UCSD-AML1 (cell line): ENCODE results near the gene GAGE12D.
"Not testable (repeated sequence)": the region's sequence is repeated elsewhere in the genome, so short reads cannot be mapped to it uniquely, and the experiment has no call there.

ENCODE experiments used
- DNase-seq: peaks from one replicate; lab custom pipeline; 2025; ENCODE audit not compliant: unreplicated experiment; lab: John Stamatoyannopoulos, UW

GAGE12D gene, protein sequence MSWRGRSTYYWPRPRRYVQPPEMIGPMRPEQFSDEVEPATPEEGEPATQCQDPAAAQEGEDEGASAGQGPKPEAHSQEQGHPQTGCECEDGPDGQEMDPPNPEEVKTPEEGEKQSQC

DNA sequence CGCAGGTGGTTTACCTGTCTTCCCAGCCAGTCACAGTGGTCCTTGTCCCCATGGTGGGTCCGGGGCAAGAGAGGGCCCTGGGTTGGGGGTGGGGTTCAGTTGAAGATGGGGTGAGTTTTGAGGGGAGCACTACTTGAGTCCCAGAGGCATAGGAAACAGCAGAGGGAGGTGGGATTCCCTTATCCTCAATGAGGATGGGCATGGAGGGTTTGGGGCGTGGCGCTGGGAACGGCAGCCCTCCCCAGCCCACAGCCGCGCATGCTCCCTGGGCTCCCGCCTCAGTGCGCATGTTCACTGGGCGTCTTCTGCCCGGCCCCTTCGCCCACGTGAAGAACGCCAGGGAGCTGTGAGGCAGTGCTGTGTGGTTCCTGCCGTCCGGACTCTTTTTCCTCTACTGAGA is at the start of gene GAGE12D:
GAGE12D (plus strand) TSS at position 301 of the 400 bp plus-strand sequence. CDS start 1,155 bp downstream, outside the sequence.
- DNase-seq, result not testable (repeated sequence)

DNA sequence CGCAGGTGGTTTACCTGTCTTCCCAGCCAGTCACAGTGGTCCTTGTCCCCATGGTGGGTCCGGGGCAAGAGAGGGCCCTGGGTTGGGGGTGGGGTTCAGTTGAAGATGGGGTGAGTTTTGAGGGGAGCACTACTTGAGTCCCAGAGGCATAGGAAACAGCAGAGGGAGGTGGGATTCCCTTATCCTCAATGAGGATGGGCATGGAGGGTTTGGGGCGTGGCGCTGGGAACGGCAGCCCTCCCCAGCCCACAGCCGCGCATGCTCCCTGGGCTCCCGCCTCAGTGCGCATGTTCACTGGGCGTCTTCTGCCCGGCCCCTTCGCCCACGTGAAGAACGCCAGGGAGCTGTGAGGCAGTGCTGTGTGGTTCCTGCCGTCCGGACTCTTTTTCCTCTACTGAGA is 9.7 kb upstream of the GAGE12D start, which contains the start of gene GAGE12C:
GAGE12C (plus strand) TSS at position 301 of the 400 bp plus-strand sequence. CDS start 1,155 bp downstream, outside the sequence.
- not testable (repeated sequence) for DNase-seq

DNA sequence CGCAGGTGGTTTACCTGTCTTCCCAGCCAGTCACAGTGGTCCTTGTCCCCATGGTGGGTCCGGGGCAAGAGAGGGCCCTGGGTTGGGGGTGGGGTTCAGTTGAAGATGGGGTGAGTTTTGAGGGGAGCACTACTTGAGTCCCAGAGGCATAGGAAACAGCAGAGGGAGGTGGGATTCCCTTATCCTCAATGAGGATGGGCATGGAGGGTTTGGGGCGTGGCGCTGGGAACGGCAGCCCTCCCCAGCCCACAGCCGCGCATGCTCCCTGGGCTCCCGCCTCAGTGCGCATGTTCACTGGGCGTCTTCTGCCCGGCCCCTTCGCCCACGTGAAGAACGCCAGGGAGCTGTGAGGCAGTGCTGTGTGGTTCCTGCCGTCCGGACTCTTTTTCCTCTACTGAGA is 9.5 kb downstream of the GAGE12D start, which contains the start of gene GAGE12E:
GAGE12E (plus strand) TSS at position 301 of the 400 bp plus-strand sequence. CDS start 1,155 bp downstream, outside the sequence.
- not testable (repeated sequence) for DNase-seq

DNA sequence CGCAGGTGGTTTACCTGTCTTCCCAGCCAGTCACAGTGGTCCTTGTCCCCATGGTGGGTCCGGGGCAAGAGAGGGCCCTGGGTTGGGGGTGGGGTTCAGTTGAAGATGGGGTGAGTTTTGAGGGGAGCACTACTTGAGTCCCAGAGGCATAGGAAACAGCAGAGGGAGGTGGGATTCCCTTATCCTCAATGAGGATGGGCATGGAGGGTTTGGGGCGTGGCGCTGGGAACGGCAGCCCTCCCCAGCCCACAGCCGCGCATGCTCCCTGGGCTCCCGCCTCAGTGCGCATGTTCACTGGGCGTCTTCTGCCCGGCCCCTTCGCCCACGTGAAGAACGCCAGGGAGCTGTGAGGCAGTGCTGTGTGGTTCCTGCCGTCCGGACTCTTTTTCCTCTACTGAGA is 19.0 kb downstream of the GAGE12D start, which contains the start of gene GAGE12F:
GAGE12F (plus strand) TSS at position 301 of the 400 bp plus-strand sequence. CDS start 1,155 bp downstream, outside the sequence.
- DNase-seq, result not testable (repeated sequence)

DNA sequence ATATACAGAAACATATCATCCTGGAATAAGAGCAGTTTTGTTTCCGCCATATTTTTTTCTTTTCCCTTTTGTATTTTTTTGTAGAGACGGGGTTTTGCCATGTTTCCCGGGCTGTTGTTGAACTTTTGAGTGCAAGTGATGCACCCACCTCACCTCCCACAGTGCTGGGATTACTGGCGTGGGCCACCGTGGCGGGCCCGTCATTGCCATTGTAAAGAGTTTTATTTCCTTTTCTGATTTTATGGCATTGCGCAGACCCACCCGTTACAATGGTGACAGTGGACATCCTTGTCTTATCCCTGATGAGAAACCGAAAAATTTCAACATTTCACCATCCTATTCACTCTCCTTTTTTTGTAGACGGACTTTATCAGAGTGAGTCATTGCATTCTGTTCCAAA is 27.2 kb downstream of the GAGE12D start:
- not testable (repeated sequence) for DNase-seq

DNA sequence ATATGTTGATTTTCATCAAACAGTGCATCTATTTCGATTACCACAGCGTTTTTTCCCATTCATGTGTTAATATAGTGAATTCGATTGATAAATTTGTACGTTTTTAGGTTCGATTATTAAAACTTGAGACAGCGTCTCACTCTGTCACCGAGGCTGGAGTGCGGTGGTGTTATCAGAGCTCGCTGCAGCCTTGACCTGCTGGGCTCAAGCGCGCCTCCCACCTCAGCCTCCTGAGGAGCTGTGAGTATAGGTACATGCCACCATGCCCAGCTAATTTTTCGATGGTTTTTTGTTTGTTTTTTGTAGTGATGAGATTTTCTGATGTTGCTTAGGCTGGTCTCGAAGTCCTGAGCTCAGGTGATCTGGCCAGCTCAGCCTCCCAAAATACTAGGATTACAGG is 27.6 kb downstream of the GAGE12D start:
- not testable (repeated sequence) for DNase-seq

DNA sequence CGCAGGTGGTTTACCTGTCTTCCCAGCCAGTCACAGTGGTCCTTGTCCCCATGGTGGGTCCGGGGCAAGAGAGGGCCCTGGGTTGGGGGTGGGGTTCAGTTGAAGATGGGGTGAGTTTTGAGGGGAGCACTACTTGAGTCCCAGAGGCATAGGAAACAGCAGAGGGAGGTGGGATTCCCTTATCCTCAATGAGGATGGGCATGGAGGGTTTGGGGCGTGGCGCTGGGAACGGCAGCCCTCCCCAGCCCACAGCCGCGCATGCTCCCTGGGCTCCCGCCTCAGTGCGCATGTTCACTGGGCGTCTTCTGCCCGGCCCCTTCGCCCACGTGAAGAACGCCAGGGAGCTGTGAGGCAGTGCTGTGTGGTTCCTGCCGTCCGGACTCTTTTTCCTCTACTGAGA is 28.6 kb downstream of the GAGE12D start, which contains the start of gene GAGE12G:
GAGE12G (plus strand) TSS at position 301 of the 400 bp plus-strand sequence. CDS start 1,155 bp downstream, outside the sequence.
- not testable (repeated sequence) for DNase-seq

DNA sequence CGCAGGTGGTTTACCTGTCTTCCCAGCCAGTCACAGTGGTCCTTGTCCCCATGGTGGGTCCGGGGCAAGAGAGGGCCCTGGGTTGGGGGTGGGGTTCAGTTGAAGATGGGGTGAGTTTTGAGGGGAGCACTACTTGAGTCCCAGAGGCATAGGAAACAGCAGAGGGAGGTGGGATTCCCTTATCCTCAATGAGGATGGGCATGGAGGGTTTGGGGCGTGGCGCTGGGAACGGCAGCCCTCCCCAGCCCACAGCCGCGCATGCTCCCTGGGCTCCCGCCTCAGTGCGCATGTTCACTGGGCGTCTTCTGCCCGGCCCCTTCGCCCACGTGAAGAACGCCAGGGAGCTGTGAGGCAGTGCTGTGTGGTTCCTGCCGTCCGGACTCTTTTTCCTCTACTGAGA is 38.1 kb downstream of the GAGE12D start, which contains the start of gene GAGE12H:
GAGE12H (plus strand) TSS at position 301 of the 400 bp plus-strand sequence. CDS start 1,155 bp downstream, outside the sequence.
- DNase-seq, result not testable (repeated sequence)

DNA sequence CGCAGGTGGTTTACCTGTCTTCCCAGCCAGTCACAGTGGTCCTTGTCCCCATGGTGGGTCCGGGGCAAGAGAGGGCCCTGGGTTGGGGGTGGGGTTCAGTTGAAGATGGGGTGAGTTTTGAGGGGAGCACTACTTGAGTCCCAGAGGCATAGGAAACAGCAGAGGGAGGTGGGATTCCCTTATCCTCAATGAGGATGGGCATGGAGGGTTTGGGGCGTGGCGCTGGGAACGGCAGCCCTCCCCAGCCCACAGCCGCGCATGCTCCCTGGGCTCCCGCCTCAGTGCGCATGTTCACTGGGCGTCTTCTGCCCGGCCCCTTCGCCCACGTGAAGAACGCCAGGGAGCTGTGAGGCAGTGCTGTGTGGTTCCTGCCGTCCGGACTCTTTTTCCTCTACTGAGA is 47.7 kb downstream of the GAGE12D start, which contains the start of gene GAGE2A:
GAGE2A (plus strand) TSS at position 301 of the 400 bp plus-strand sequence. CDS start 1,155 bp downstream, outside the sequence.
- not testable (repeated sequence) for DNase-seq

DNA sequence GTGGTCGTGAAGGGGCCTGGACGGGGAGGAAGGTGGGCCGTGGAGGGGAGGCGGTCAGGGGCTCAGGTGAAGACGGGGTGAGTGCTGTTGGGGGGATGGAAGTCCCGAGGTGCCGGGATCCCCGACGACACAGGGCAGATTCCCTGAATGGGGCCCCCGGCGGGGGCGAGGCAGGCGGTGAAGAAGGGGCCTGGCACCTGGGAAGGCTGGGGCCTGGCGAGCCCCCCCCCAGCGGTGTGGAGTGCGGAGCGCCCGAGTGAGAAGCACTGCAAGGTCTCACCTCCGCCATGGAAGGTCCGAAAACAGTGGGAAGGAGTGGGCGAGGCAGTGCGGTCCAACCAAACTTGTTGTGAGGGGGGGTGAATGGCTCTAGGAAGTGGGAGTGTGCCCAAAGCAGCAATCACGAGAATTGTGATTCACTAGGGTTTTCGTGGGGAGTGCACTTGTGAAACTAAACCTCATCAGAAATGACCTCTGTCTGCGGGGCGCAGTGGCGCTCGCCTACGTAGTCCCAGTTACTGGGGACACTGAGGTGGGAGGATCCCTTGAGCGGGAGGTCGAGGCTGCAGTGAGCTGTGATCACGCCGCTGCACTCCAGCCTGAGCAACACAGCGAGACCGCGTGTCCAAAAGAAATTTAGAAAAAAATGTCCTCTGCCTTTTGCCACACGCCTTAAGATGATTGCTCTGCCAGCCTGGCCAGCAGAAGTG is 48.4 kb downstream of the GAGE12D start:
- not testable (repeated sequence) for DNase-seq

DNA sequence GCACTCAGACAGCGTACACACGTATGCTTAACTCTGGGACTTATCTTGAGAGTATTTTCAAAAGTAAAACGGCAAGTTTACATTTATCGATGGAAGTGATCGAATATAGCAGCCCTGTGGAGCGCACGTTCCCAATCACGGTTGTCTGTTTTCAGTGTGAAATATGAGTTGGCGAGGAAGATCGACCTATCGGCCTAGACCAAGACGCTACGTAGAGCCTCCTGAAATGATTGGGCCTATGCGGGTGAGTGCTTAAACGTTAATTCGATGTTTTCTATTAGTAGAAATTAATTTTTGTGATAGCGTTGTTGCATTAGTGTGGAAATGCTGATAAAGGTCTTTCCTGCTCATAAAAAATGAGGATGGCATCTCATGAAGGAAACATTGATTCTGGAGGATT is 49.0 kb downstream of the GAGE12D start:
- DNase-seq, result not testable (repeated sequence)
